Stomach (tissue), 4 donors: ENCODE data around the gene C1QB.

Source experiments
- CTCF ChIP-seq, 7 experiments: fragments of 450-650 bp in 4 of 7; fragments of 200-600 bp in 3 of 7; sonication (generic) in 3 of 7; IDR thresholded peaks; one replicate each; pipeline ENCODE4 v1.5.1; 2016 to 2019; ENCODE audit warnings: antibody characterized with exemption in 7 of 7, control low read depth in 2 of 7, mild to moderate bottlenecking in 1 of 7
- EP300 ChIP-seq: sonication (generic); formaldehyde crosslinking; IDR thresholded peaks from one replicate; pipeline ENCODE4 v1.6.1; 2017; ENCODE audit warnings: antibody characterized with exemption
- POLR2AphosphoS5 ChIP-seq, 3 donors: sonication (generic); formaldehyde crosslinking; IDR thresholded peaks; one replicate each; pipeline ENCODE4 v1.6.1; 2016; ENCODE audit warnings: antibody characterized with exemption in 3 of 3

- TF ChIP-seq CTCF (IDR thresholded peaks at IDR 0.05) (peak in 5 of 7 experiments; percentile 79 to 87 (median 82)), EP300 (no peak), POLR2AphosphoS5 (IDR thresholded peaks at IDR 0.05) (no peak)
Observed at GRCh38 chr1:22704440-22705067, 51.5 kb downstream of the C1QB start.
